Endothelial cell of umbilical vein (primary cell): ENCODE results near the gene RACGAP1. TPM values are rescaled to one million over a fixed set of nuclear protein-coding genes. Genes with fewer than 3 reads are reported as not detected.

Experiments used
- BruUV-seq: library from RNA; stranded (reverse); fragments of 400-500 nt; replicated peaks from 2 replicates; lab custom pipeline; 2021; lab: Mats Ljungman, UMichigan
- CTCF ChIA-PET: fragments of 300-600, 350-600 bp; sonication (Branson Sonifier 250); formaldehyde crosslinking; loops from one replicate; lab custom pipeline; 2021; ENCODE audit warnings: antibody characterized with exemption, inconsistent platforms; lab: Charles Lee
- POLR2A ChIA-PET: fragments of 300-600, 350-600 bp; sonication (Branson Sonifier 250); formaldehyde crosslinking; loops from one replicate; lab custom pipeline; 2021; ENCODE audit warnings: antibody characterized with exemption, inconsistent platforms; lab: Charles Lee
- DNase-seq: peaks from one replicate; pipeline ENCODE4 v3.0.0-alpha.2; 2011; ENCODE audit warnings: low read depth, low spot score
- FAIRE-seq: peaks from 2 replicates; lab custom pipeline; 2011; peaks lifted over from hg19 to GRCh38; lab: Jason Lieb, UNC
- H2AFZ ChIP-seq: 2 replicates; pipeline ENCODE4 v1.6.0; 2012; ENCODE audit warnings: low read depth, low read length, control low read depth, inconsistent platforms
- H3K27ac ChIP-seq: 2 replicates; pipeline ENCODE4 v1.5.1; 2011; ENCODE audit warnings: low read depth, mild to moderate bottlenecking, control low read depth, low read length, moderate library complexity; ENCODE audit not compliant: insufficient read depth
- H3K27me3 ChIP-seq, 2 experiments: 2 replicates each; pipeline versions ENCODE4 v1.6.0 to v1.6.1; 2011; ENCODE audit warnings: low read length in 2 of 2, mixed read lengths in 1 of 2; ENCODE audit not compliant: control insufficient read depth in 2 of 2, insufficient read depth in 2 of 2
- H3K36me3 ChIP-seq, 2 experiments: 2 replicates in 1 of 2; 3 replicates in 1 of 2; pipeline ENCODE4 v1.5.1; 2011; ENCODE audit warnings: low read length in 2 of 2, mild to moderate bottlenecking in 1 of 2, moderate library complexity in 1 of 2; ENCODE audit not compliant: control insufficient read depth in 2 of 2, insufficient read depth in 2 of 2; ENCODE audit errors: extremely low read depth in 1 of 2
- H3K4me1 ChIP-seq: 3 replicates; pipeline ENCODE4 v1.5.1; 2011; ENCODE audit warnings: mild to moderate bottlenecking, low read length; ENCODE audit not compliant: control insufficient read depth, insufficient read depth; ENCODE audit errors: extremely low read depth
- H3K4me2 ChIP-seq: 2 replicates; pipeline ENCODE4 v1.6.1; 2011; ENCODE audit warnings: low read length, control low read depth, mixed read lengths; ENCODE audit not compliant: insufficient read depth
- H3K4me3 ChIP-seq, 3 experiments: fragments of 200-600 bp in 1 of 3; sonication (generic), shearing (Covaris generic) in 1 of 3; replicated peaks in 1 of 3; 2 replicates each; pipeline ENCODE4 v1.5.1; 2011 to 2016; ENCODE audit warnings: control low read depth in 3 of 3, low read length in 3 of 3, mild to moderate bottlenecking in 2 of 3, inconsistent platforms in 1 of 3, low read depth in 1 of 3, moderate library complexity in 1 of 3; ENCODE audit not compliant: insufficient read depth in 1 of 3
- H3K79me2 ChIP-seq: 2 replicates; pipeline ENCODE4 v1.6.0; 2012; ENCODE audit warnings: low read length, inconsistent platforms; ENCODE audit not compliant: control insufficient read depth, insufficient read depth
- H3K9ac ChIP-seq: replicated peaks from 2 replicates; pipeline ENCODE3; 2011; ENCODE audit warnings: low read length, control low read depth; ENCODE audit not compliant: insufficient read depth; ENCODE audit errors: extremely low read depth
- H3K9me1 ChIP-seq: replicated peaks from 3 replicates; pipeline ENCODE4 v1.6.0; 2011; ENCODE audit warnings: mild to moderate bottlenecking, low read length; ENCODE audit not compliant: control insufficient read depth, insufficient read depth; ENCODE audit errors: extremely low read depth
- H3K9me3 ChIP-seq: replicated peaks from 2 replicates; pipeline ENCODE4 v1.5.1; 2012; ENCODE audit warnings: low read length, inconsistent platforms; ENCODE audit not compliant: control insufficient read depth, insufficient read depth
- H4K20me1 ChIP-seq: replicated peaks from 2 replicates; pipeline ENCODE3; 2011; ENCODE audit warnings: mild to moderate bottlenecking, low read length; ENCODE audit not compliant: control insufficient read depth, insufficient read depth; ENCODE audit errors: extremely low read depth
- CTCF ChIP-seq, 2 donors: IDR thresholded peaks; 1 replicate in 1 of 2; 2 replicates in 1 of 2; pipeline ENCODE4 v1.5.1; 2011; ENCODE audit warnings: low read length in 2 of 2, mild to moderate bottlenecking in 2 of 2, moderate library complexity in 2 of 2, control low read depth in 1 of 2, inconsistent platforms in 1 of 2, low read depth in 1 of 2; ENCODE audit not compliant: insufficient read depth in 1 of 2; ENCODE audit errors: extremely low read depth in 1 of 2
- EZH2 ChIP-seq: IDR thresholded peaks from 2 replicates; pipeline ENCODE4 v1.6.1; 2012; ENCODE audit warnings: borderline replicate concordance, low read depth, mild to moderate bottlenecking, moderate library complexity, low read length, inconsistent platforms; ENCODE audit not compliant: severe bottlenecking
- FOS ChIP-seq: IDR thresholded peaks from 2 replicates; pipeline ENCODE4 v1.6.1; 2011; ENCODE audit warnings: mild to moderate bottlenecking, low read length, moderate library complexity, borderline replicate concordance; ENCODE audit not compliant: insufficient read depth
- GATA2 ChIP-seq: IDR thresholded peaks from 2 replicates; pipeline ENCODE4 v1.7.0; 2011; ENCODE audit warnings: low read depth, mild to moderate bottlenecking, moderate library complexity, mixed read lengths, low read length; ENCODE audit not compliant: insufficient read length, insufficient read depth
- JUN ChIP-seq: IDR thresholded peaks from 2 replicates; pipeline ENCODE4 v1.6.1; 2011; ENCODE audit warnings: borderline replicate concordance, low read depth; ENCODE audit not compliant: insufficient read length, insufficient read depth
- MAX ChIP-seq: IDR thresholded peaks from 2 replicates; pipeline ENCODE4 v1.6.1; 2011; ENCODE audit not compliant: insufficient read depth, insufficient read length
- MYC ChIP-seq: IDR thresholded peaks from one replicate; pipeline ENCODE4 v1.6.1; 2011; ENCODE audit warnings: mild to moderate bottlenecking, low read depth, low read length
- POLR2A ChIP-seq: IDR thresholded peaks from 2 replicates; pipeline ENCODE4 v1.6.1; 2012; ENCODE audit warnings: low read depth, mild to moderate bottlenecking, control low read depth, low read length
- POLR2AphosphoS5 ChIP-seq: IDR thresholded peaks from 2 replicates; pipeline ENCODE4 v1.6.1; 2012; ENCODE audit warnings: low read depth, mild to moderate bottlenecking, control low read depth, low read length, moderate library complexity; ENCODE audit not compliant: insufficient read depth
- dilution Hi-C: fragments of 300-500 bp; cut with MboI; formaldehyde crosslinking; loops from one replicate; pipeline ENCODE4 v1.15.0; 2019; ENCODE audit warnings: low sequenced_read_pairs; ENCODE audit not compliant: extremely low pct_ligation_motif_present
- intact Hi-C: fragments of 100-400 bp; cut with micrococcal nuclease; formaldehyde crosslinking; loops from one replicate; pipeline ENCODE4 v1.10.0; 2022
- polyA plus RNA-seq, 4 experiments: library from polyadenylated mRNA; depleted of rRNA in 3 of 4; stranded (reverse) in 3 of 4; unstranded in 1 of 4; fragments of >200 nt; gene quantifications; 2 replicates each; pipeline versions ENCODE4 v1.2.1 to v1.2.3, GENCODE V29; 2011 to 2012; ENCODE audit warnings: missing spikeins in 1 of 4
- total RNA-seq: library from RNA; stranded (reverse); gene quantifications from 2 replicates; pipeline ENCODE4 v1.2.3, GENCODE V29; 2021

The RACGAP1 gene
- total and polyA plus RNA-seq, 2 donors (not counting 3 experiments of a cell fraction or from before 2014, with no cell fraction given) = 16.5 to 56.3 TPM

- H3K27ac ChIP-seq = no peak within 1 kb of the TSS
- no peaks in the 10 kb centered on the region for H4K20me1 ChIP-seq
- ChIA-PET POLR2A (no interaction called here), CTCF (interaction anchor here (1.1 to 2.0 kb wide), 2 partner anchors 12 to 17 kb away, joined by 4 to 8 read pairs; partner anchors contain the start of gene AQP5)
- H3K4me3 ChIP-seq = no peak within 1 kb of the TSS
- H3K9me3 ChIP-seq = no peaks in the 10 kb centered on the region
- no peak within 1 kb of the TSS for H3K4me2 ChIP-seq
- BruUV-seq = no TSS peak
- H3K9ac ChIP-seq = no peak within 1 kb of the TSS
- peaks cover 6% of the 10 kb centered on the region for H3K4me1 ChIP-seq
- intact Hi-C loops = no loop called here
- FAIRE-seq = no peak
- no peaks in the 10 kb centered on the region for H3K36me3 ChIP-seq
- no peak within 1 kb of the TSS for H2AFZ ChIP-seq
- no peaks in the 10 kb centered on the region for H3K27me3 ChIP-seq
- H3K79me2 ChIP-seq = no peaks in the 10 kb centered on the region
- no peaks in the 10 kb centered on the region for H3K9me1 ChIP-seq
- no peak for DNase-seq
- TF ChIP-seq GATA2 (no peak), FOS (no peak), EZH2 (no peak), POLR2A (no peak), POLR2AphosphoS5 (no peak), CTCF (IDR thresholded peaks at IDR 0.05; ENCODE audit: extremely low read depth in 1 of 2, insufficient read depth in 1 of 2, low read depth in 1 of 2, low read length in 2 of 2) (no peak), JUN (no peak), MYC (no peak), MAX (no peak)
- dilution Hi-C loops = loop anchor here (25.0 kb wide), 1 partner anchor 112 kb away; the partner anchor contains the start of gene ASIC1
Observed at GRCh38 chr12:49950273-49951251, 74.7 kb downstream of the RACGAP1 start, which contains the start of gene AQP2. TSS of gene AQP2 (plus strand) at chr12:49950737. CDS start at chr12:49950831, 94 bp downstream.
